ENCODE results near the gene TSPAN10. TPM values are rescaled to one million over a fixed set of nuclear protein-coding genes. Genes with fewer than 3 reads are reported as not detected.

Gene TSPAN10
- total RNA-seq, 4 donors from 2014 or later: not detected

DNA sequence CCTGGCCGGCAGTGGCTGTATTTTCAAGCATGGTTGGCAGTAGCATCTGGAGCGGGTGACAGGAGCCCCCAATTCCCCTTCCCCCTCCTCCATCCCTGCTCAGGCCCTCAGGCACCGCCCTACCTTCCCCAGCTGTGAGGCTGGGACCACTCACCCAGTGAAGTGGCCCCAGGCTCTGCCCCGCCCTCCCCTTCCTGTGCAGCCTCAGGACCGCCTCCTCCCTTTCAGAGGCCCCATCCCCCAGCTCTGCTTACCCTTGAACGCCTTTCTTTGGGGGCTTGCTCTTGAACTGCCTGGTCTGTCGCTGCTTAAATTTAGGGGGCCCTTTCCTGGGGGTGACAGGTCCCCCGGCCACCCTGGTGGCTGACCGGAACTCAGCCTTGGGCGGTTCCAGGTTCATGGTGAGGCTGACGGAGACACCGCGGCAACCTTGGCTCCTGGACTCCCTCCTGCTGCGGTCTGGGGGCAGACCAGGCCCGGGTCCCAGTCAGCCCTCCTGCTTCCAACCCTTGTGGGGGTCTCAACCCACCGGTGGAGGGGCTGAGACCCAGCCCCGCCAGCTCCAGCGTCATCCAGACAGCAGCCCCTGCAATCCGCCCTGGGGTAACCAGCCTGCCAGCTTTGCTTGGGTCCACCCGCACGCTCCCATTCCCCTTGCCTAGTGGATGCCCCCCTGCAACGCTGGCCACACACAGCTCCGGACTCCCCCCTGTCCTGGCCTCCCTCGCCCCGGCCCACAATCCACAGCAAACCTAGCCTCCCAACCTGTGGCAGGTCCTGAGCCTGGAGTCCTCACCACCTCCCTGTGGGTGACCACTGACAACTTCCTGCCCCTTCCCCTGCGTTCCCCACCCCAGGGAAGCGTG is 16.1 kb downstream of the TSPAN10 start:
- no peak overlapping the region for H3K27ac ChIP-seq
- H3K4me1 ChIP-seq: no peaks in the 10 kb centered on the region
- no peak for DNase-seq
- H3K9me3 ChIP-seq: peaks cover 0 to 6% (median 3%) of the 10 kb centered on the region in 4 donors
- no peaks in the 10 kb centered on the region for H3K36me3 ChIP-seq
- H3K4me3 ChIP-seq: peak overlapping the region in 3 of 4 donors; percentile 17 to 29 (median 27)
- peaks cover 0 to 3% of the 10 kb centered on the region in 2 donors for H3K27me3 ChIP-seq
- TF ChIP-seq, protein P1, sequence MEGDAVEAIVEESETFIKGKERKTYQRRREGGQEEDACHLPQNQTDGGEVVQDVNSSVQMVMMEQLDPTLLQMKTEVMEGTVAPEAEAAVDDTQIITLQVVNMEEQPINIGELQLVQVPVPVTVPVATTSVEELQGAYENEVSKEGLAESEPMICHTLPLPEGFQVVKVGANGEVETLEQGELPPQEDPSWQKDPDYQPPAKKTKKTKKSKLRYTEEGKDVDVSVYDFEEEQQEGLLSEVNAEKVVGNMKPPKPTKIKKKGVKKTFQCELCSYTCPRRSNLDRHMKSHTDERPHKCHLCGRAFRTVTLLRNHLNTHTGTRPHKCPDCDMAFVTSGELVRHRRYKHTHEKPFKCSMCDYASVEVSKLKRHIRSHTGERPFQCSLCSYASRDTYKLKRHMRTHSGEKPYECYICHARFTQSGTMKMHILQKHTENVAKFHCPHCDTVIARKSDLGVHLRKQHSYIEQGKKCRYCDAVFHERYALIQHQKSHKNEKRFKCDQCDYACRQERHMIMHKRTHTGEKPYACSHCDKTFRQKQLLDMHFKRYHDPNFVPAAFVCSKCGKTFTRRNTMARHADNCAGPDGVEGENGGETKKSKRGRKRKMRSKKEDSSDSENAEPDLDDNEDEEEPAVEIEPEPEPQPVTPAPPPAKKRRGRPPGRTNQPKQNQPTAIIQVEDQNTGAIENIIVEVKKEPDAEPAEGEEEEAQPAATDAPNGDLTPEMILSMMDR (IDR thresholded peaks at IDR 0.05): no peak
- TF ChIP-seq POLR2A (IDR thresholded peaks at IDR 0.05): no peak

DNA sequence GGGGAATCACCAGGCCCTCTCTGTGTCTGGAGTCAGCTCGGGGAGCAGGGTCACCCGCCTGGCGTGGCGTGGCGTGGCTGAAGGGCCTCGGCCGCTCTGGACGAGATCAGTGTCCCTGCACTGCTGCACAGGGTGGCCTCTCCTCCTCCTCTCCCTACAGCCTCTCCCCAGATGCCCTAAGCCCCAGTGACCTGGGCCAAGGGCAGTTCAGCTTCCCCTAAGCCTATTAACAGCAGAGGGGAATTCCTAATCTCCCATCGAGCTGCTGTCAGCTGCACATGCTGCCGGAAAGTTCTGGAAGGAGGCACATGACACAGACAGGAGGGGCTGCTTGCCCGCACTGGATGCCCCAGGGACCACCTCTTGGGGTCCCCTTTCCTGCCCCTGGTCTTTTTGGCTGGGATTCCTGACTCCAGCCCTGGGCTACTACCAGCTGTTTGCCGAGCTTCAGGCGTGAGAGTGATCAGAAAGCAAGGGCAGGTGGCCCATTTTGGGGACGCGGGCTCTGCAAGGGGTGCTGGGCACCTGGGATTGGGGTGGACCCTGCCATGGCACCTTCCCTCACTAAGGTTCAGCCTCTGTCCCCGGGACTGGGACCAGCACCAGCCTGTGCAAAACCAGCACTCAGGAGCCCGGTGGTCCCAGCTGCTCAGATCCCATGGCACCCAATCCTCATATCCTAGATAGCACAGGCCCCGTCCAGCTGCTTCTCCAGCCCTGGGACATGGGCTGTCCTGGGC is 18.6 kb downstream of the TSPAN10 start:
- no peak for DNase-seq
- TF ChIP-seq, protein P1 (IDR thresholded peaks at IDR 0.05): no peak
- no peak for TF ChIP-seq POLR2A (IDR thresholded peaks at IDR 0.05)
- H3K9me3 ChIP-seq: no peaks in the 10 kb centered on the region
- no peak overlapping the region for H3K27ac ChIP-seq
- H3K27me3 ChIP-seq: no peaks in the 10 kb centered on the region
- H3K4me1 ChIP-seq: no peaks in the 10 kb centered on the region
- no peaks in the 10 kb centered on the region for H3K36me3 ChIP-seq
- H3K4me3 ChIP-seq: no peak overlapping the region

DNA sequence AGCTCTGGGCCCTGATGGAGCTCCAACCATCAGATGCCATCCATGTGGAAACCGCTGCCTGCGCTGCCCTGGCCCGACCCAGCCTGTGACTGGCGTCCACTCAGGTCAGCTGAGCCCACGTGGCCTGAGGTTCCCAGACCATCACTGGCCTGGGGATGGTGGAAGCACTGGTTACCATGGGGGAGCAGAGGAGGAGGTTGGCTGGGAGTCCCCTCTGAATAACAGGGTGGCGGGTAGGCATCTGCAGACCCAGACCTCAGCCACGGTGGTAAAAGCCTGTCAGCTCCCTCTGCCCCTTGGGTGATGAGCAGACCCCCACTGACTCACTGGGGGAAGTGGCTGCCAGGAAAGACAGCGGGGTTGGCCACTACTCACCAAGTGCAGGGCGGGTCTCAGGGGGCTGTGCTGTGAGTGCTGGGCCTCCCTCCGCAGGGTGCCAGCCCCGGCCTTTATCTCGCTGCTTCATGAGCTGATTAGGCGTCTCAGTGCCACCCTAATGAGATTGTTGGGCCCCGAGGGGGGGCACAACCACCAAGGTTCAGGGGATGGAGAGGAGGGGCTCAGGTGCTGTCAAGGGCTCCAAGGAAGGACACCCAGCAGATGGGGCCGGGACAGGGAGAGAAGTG is 19.2 kb downstream of the TSPAN10 start, which contains the start of gene PDE6G:
Gene PDE6G (minus strand): TSS at position 425 of the 626 bp plus-strand sequence. CDS start 3,237 bp downstream, outside the sequence.
- H3K27ac ChIP-seq: no peak within 1 kb of the TSS
- no peaks in the 10 kb centered on the region for H3K9me3 ChIP-seq
- no peak for DNase-seq
- TF ChIP-seq, protein P1 (IDR thresholded peaks at IDR 0.05): no peak
- no peak for TF ChIP-seq POLR2A (IDR thresholded peaks at IDR 0.05)
- H3K27me3 ChIP-seq: no peaks in the 10 kb centered on the region
- H3K4me1 ChIP-seq: no peaks in the 10 kb centered on the region
- no peaks in the 10 kb centered on the region for H3K36me3 ChIP-seq
- no peak within 1 kb of the TSS for H3K4me3 ChIP-seq

DNA sequence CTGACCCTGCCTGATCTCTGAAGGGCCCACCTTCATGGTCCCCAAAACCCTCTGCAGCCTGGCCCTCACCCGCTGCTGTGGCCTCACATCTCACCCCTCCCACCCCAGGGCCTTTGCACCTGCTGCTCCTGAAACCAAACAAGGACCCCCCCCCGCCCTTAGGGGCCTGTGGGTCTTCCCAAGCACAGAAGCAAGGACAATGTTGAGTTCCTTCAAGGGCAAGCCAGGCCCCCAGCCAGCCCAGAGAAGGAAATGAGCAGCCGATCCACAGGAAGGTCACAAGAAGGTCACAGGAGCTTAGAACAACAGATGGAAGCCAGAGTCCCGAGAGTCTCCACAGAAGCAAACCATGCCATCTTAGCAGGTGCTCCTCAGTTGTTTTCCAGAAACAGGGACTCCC is 19.8 kb downstream of the TSPAN10 start:
- no peaks in the 10 kb centered on the region for H3K9me3 ChIP-seq
- H3K27ac ChIP-seq: no peak overlapping the region
- DNase-seq: no peak
- H3K27me3 ChIP-seq: no peaks in the 10 kb centered on the region
- no peaks in the 10 kb centered on the region for H3K36me3 ChIP-seq
- H3K4me3 ChIP-seq: no peak overlapping the region
- TF ChIP-seq POLR2A (IDR thresholded peaks at IDR 0.05): no peak
- no peaks in the 10 kb centered on the region for H3K4me1 ChIP-seq

DNA sequence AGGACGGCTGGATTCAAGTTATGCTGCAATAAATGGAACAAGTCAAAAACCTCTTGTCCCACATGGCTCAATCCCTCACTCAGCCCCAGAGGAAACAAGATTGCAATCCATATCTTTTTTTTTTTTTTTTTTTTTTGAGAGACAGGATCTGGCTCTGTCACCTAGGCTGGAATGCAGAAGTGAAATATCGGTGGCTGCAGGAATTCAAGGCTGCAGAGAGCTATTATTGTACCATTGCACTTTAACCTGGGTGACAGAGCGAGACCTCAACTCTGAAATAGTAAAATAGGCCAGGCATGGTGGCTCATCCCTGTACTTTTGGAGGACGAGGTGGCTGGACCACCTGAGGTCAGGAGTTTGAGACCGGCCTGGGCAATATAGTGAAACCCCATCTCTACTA is 22.0 kb downstream of the TSPAN10 start:
- Histone ChIP-seq H3K36me3 (no peaks in the 10 kb centered on the region), H3K9me3 (no peaks in the 10 kb centered on the region), H3K27ac (no peak overlapping the region), H3K27me3 (no peaks in the 10 kb centered on the region), H3K4me3 (no peak overlapping the region), H3K4me1 (no peaks in the 10 kb centered on the region)
- TF ChIP-seq POLR2A (IDR thresholded peaks at IDR 0.05): no peak
- TF ChIP-seq, protein P1 (IDR thresholded peaks at IDR 0.05): no peak
- DNase-seq: no peak
